Esophagus squamous epithelium (tissue), 4 donors: Measurements from ENCODE around the gene CACNA1D.

Experiments
- CTCF ChIP-seq, 6 experiments: fragments of 450-650 bp in 4 of 6; fragments of 200-600 bp in 2 of 6; sonication (generic) in 2 of 6; IDR thresholded peaks; one replicate each; pipeline ENCODE4 v1.5.1; 2016 to 2019; ENCODE audit warnings: antibody characterized with exemption in 6 of 6, mild to moderate bottlenecking in 4 of 6, moderate library complexity in 4 of 6
- POLR2A ChIP-seq, 4 donors: fragments of 450-650 bp; IDR thresholded peaks; one replicate each; pipeline ENCODE4 v1.6.1; 2017; ENCODE audit warnings: antibody characterized with exemption in 4 of 4, mild to moderate bottlenecking in 4 of 4, moderate library complexity in 3 of 4

- TF ChIP-seq CTCF (IDR thresholded peaks at IDR 0.05) = no peak
- TF ChIP-seq POLR2A (IDR thresholded peaks at IDR 0.05) = no peak
These were observed 98.5 kb downstream of the CACNA1D start for GRCh38 chr3:53592862-53593261.
